ENCODE results near the gene FNDC1.

Gene FNDC1

GRCh38 chr6:159313018-159313417 is 143.8 kb downstream of the FNDC1 start:
- DNase-seq, result no peak

DNA sequence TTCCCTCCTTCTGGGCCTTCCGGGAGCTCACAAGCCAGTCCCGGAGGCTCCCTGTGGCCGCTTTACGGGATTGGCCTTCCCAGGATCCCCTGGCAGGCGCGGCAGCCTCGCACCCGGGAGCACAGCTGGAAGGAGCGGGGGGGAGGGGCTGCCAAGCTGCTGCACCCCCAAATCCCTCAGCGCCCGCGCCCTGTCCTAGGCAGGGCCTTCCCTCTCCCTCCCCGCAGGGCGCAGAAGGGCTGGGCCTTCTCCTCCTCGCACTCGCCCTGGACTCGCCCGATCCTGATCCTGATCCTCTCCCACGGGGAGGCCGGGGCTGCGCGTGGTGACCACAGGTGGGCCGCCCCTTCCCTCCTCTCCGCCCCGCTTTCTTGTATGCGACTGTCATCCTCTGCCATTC is 146.4 kb downstream of the FNDC1 start:
- no peak for DNase-seq

DNA sequence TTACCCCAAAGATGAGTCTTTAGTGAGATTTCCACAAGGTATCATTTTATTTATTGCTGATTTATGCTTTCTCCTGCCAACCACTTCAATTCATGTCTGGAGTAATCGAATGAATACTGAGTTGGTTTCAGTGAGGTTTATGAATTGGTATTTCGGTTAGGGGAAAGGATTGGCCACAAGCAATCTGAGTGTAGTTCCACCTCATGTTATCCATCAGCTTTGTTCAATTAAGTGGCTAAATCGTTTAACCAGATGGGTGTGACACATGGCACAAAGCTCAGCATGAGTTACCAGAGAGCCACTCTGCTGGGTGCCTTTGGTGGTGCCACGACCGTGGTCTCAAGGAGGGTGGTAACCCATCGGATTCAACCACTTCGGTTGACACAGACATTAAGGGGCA is 148.2 kb downstream of the FNDC1 start:
- no peak for DNase-seq

DNA sequence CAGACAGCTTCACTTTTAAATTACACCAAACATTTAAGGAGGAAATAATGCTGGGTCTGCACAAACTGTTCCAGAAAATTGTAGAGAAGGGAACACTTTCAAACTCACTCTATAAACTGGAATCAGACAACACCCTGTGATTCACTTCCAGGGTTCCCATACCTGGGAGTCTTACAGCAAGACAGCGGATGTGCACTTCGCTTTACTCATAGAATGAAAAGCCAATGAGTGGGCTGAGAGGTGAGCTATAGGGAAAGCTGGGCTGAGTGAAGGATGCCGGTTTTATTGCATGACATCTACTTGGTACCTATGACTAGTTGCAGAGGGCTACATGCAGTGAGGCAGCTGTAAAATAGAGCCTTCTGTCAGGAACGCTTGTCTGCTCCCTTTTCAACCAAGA is 152.1 kb downstream of the FNDC1 start:
- no peak for DNase-seq

Measured in NCI-H1930 (cell line).